Measurements from ENCODE around the gene EFCAB5.

The EFCAB5 gene

DNA sequence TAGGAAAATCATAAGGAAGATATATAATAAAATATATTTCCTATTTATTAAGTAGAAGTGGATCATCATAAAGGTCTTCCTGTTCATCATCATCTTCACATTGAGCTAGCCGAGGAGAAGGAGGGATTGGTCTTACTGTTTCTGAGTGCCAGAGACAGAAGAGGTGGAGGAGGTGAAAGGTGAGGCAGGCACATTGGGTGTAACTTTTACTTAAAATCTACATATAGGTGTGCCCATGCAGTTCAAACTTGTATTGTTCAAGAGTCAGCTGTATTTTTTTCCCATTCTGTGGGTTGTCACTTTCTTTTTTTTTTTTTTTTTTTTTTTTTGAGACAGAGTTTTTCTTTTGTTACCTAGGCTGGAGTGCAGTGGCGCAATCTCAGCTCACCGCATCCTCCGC is 210.0 kb downstream of the EFCAB5 start:
- no peaks in the 10 kb centered on the region for H3K27me3 ChIP-seq (ENCODE audit: control insufficient read depth, insufficient read depth, low read length)
- no peaks in the 10 kb centered on the region for H3K9me3 ChIP-seq (ENCODE audit: control insufficient read depth, low read length)
- H3K36me3 ChIP-seq (ENCODE audit: control insufficient read depth, insufficient read depth, low read length), result no peaks in the 10 kb centered on the region

DNA sequence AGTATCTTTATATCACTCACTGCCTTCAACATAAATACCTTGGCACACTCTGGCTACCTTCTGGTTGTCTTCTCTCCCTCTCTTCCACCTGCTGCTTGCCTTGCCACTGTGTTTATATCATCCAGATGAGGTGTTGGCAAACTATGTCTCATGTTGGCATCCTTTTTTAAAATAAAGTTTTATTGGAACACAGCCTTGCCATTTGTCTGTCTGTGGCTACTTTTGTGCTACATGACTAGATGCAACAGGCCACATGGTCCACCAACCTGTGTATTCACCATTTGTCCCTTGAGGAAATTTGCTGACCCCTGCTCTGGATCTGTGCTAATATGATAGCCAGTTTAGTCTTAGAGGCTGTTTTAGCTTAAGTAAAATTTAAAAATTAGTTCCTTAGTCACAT is 212.0 kb downstream of the EFCAB5 start:
- no peak overlapping the region for H3K4me3 ChIP-seq (ENCODE audit: low read length)
- no peaks in the 10 kb centered on the region for H3K36me3 ChIP-seq (ENCODE audit: control insufficient read depth, insufficient read depth, low read length)
- no peaks in the 10 kb centered on the region for H3K27me3 ChIP-seq (ENCODE audit: control insufficient read depth, insufficient read depth, low read length)
- H3K9me3 ChIP-seq (ENCODE audit: control insufficient read depth, low read length), result no peaks in the 10 kb centered on the region
- no peak overlapping the region for H3K9ac ChIP-seq (ENCODE audit: low read length)
- no peaks in the 10 kb centered on the region for H3K4me1 ChIP-seq (ENCODE audit: control insufficient read depth, insufficient read depth, low read length)

More for the DNA sequence above, 210.0 kb downstream of the EFCAB5 start:
- Histone ChIP-seq H3K9ac (ENCODE audit: low read length) (no peak overlapping the region), H3K4me3 (ENCODE audit: low read length) (no peak overlapping the region), H3K4me1 (ENCODE audit: control insufficient read depth, insufficient read depth, low read length) (no peaks in the 10 kb centered on the region)

DNA sequence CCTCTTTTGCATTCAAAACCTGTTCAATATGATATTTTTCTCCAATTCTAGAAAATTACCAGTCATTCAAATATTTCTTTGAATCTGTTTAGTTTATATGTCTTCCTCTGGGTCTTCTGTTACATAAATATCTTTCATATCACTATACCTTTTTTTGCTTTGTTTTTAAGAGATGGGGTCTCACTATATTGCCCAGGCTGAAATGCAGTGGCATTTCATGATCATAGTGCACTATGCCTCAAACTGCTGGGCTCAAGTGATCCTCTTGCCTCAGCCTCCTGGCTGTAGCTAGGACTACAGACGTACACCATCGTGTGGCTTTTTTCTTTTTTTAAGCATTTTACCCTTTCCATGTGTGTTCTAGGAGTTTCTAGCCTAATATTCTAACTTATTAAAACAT is 214.0 kb downstream of the EFCAB5 start:
- H3K9me3 ChIP-seq (ENCODE audit: control insufficient read depth, low read length), result no peaks in the 10 kb centered on the region
- H3K36me3 ChIP-seq (ENCODE audit: control insufficient read depth, insufficient read depth, low read length), result no peaks in the 10 kb centered on the region
- no peak overlapping the region for H3K9ac ChIP-seq (ENCODE audit: low read length)
- H3K4me1 ChIP-seq (ENCODE audit: control insufficient read depth, insufficient read depth, low read length), result no peaks in the 10 kb centered on the region
- no peak overlapping the region for H3K4me3 ChIP-seq (ENCODE audit: low read length)
- H3K27me3 ChIP-seq (ENCODE audit: control insufficient read depth, insufficient read depth, low read length), result no peaks in the 10 kb centered on the region

Data from mucosa of stomach (tissue), 1 donor.